MCF 10A (cell line): ENCODE measurements around the gene GPLD1. TPM values are rescaled to one million over a fixed set of nuclear protein-coding genes. Genes with fewer than 3 reads are reported as not detected.

Source experiments
- BruUV-seq: library from RNA; stranded (reverse); fragments of 400-500 nt; replicated peaks from 2 replicates; lab custom pipeline; 2021; lab: Mats Ljungman, UMichigan
- CTCF ChIA-PET: fragments of 300-600 bp; sonication (Branson Sonifier 250); formaldehyde crosslinking; extraction: SDS; loops from one replicate; lab custom pipeline; 2021; ENCODE audit warnings: antibody characterized with exemption, inconsistent platforms; lab: Yijun Ruan, JAX
- POLR2A ChIA-PET: fragments of 300-600, 350-650 bp; sonication (Branson Sonifier 250); formaldehyde crosslinking; extraction: SDS; loops from one replicate; lab custom pipeline; 2020; ENCODE audit warnings: antibody characterized with exemption, inconsistent platforms; lab: Yijun Ruan, JAX
- DNase-seq: peaks from one replicate; pipeline ENCODE4 v3.0.0-alpha.2; 2018; ENCODE audit not compliant: unreplicated experiment
- H3K27ac Mint-ChIP-seq: one replicate; pipeline ENCODE4 v1.8.0; 2022; ENCODE audit warnings: mild to moderate bottlenecking, low read depth, mixed read lengths; ENCODE audit not compliant: unreplicated experiment
- H3K27me3 Mint-ChIP-seq: one replicate; pipeline ENCODE4 v1.8.0; 2022; ENCODE audit warnings: mixed read lengths; ENCODE audit not compliant: insufficient read depth, unreplicated experiment
- H3K36me3 Mint-ChIP-seq: one replicate; pipeline ENCODE4 v1.8.0; 2022; ENCODE audit warnings: mild to moderate bottlenecking, moderate library complexity, mixed read lengths; ENCODE audit not compliant: insufficient read depth, unreplicated experiment
- H3K4me1 Mint-ChIP-seq: one replicate; pipeline ENCODE4 v1.8.0; 2022; ENCODE audit warnings: mixed read lengths; ENCODE audit not compliant: insufficient read depth, unreplicated experiment
- H3K4me3 Mint-ChIP-seq: one replicate; pipeline ENCODE4 v1.8.0; 2022; ENCODE audit warnings: mild to moderate bottlenecking, moderate library complexity, mixed read lengths; ENCODE audit not compliant: unreplicated experiment
- H3K9me3 Mint-ChIP-seq: one replicate; pipeline ENCODE4 v1.8.0; 2022; ENCODE audit warnings: mixed read lengths; ENCODE audit not compliant: unreplicated experiment
- intact Hi-C: fragments of 100-400 bp; cut with micrococcal nuclease; formaldehyde crosslinking; loops from 2 replicates; pipeline ENCODE4 v1.14.1; 2022
- total RNA-seq: library from RNA; stranded (reverse); gene quantifications from 2 replicates; pipeline ENCODE4 v1.2.3, GENCODE V29; 2022
- TF ChIP-seq, protein P1 (sequence below): fragments of 200-600 bp; IDR thresholded peaks from one replicate; pipeline ENCODE4 v1.8.0; 2022; ENCODE audit warnings: antibody characterized with exemption, mild to moderate bottlenecking; ENCODE audit not compliant: unreplicated experiment

GPLD1 gene
- total RNA-seq, 1 experiment from 2014 or later: 0.16 TPM

DNA sequence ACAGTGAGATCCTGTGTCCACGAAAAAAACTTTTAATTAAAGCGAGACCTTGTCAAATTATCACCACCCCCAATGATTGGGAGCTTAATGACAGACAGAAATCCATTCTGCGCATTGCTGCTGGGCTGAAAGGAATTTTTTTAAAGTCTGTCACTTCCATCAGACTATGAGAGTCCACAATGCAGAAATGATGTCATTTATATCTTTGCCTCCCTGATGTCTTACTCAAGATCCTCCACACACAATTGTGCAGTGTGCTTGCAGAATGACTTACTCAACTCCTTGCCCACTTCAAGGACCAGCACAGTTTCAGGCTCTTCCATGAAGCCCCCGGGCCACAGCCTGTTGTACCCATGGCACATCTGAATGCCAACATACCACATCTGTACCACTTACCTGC lies 41.0 kb downstream of the GPLD1 start:
- POLR2A ChIA-PET: no interaction called here
- Mint-ChIP-seq H3K9me3 (no peaks in the 10 kb centered on the region), H3K36me3 (no peaks in the 10 kb centered on the region), H3K27me3 (no peaks in the 10 kb centered on the region), H3K27ac (no peak overlapping the region), H3K4me3 (no peak overlapping the region), H3K4me1 (peaks cover 6% of the 10 kb centered on the region)
- no peak for DNase-seq
- no TSS peak for BruUV-seq
- TF ChIP-seq, protein P1, sequence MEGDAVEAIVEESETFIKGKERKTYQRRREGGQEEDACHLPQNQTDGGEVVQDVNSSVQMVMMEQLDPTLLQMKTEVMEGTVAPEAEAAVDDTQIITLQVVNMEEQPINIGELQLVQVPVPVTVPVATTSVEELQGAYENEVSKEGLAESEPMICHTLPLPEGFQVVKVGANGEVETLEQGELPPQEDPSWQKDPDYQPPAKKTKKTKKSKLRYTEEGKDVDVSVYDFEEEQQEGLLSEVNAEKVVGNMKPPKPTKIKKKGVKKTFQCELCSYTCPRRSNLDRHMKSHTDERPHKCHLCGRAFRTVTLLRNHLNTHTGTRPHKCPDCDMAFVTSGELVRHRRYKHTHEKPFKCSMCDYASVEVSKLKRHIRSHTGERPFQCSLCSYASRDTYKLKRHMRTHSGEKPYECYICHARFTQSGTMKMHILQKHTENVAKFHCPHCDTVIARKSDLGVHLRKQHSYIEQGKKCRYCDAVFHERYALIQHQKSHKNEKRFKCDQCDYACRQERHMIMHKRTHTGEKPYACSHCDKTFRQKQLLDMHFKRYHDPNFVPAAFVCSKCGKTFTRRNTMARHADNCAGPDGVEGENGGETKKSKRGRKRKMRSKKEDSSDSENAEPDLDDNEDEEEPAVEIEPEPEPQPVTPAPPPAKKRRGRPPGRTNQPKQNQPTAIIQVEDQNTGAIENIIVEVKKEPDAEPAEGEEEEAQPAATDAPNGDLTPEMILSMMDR: no peak
- intact Hi-C loops: no loop called here
- CTCF ChIA-PET: no interaction called here

DNA sequence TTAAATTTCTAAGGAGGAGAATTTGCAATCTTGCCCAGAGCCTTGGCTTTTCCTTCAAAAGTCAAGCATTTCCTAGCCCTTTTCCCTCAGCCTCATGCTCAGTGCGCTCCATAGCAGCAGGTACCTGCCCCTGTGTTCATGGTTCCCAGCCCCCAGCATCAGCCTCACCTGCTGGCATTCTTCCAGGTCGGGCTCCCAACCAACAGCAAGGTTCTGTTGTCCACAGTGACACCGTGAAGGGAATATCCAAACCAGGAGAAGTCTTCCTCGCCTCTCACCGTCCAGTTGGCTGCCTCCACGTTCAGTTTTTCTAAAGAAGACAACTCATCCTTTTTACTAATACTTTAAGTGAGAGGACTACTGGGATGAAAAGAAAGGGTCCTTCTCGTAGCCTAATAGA lies 42.7 kb downstream of the GPLD1 start:
- no peaks in the 10 kb centered on the region for H3K36me3 Mint-ChIP-seq
- no TSS peak for BruUV-seq
- intact Hi-C loops: no loop called here
- POLR2A ChIA-PET: interaction anchor here (0.7 kb wide), 1 partner anchor 13 kb away, joined by 3 read pairs; no protein-coding TSS in a partner anchor
- H3K4me3 Mint-ChIP-seq: no peak overlapping the region
- CTCF ChIA-PET: interaction anchor here (1.4 kb wide), 1 partner anchor 74 kb away, joined by 3 read pairs; no protein-coding TSS in a partner anchor
- H3K27me3 Mint-ChIP-seq: no peaks in the 10 kb centered on the region
- no peaks in the 10 kb centered on the region for H3K9me3 Mint-ChIP-seq
- no peak for DNase-seq
- peaks cover 6% of the 10 kb centered on the region for H3K4me1 Mint-ChIP-seq
- H3K27ac Mint-ChIP-seq: no peak overlapping the region
- TF ChIP-seq, protein P1: no peak

DNA sequence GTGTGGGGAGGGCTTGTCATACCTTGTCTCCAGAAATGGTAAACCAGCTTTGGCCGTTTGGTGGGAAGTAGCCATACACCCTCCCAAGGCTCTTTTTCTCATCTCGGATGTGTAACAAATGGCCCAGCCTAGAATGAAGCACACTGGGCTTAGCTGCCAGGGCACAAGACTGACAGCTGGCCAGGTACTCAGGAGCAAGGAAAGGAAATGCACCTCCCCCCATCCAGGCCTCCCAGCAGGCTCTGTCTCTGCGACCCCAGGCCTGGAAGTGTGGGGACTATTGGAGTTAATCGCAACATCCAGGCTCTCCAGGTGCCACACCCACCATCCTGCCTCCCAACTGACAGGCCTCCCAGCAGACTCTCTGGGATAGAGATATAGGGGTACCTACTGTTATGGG lies 43.7 kb downstream of the GPLD1 start:
- H3K27ac Mint-ChIP-seq: no peak overlapping the region
- no peaks in the 10 kb centered on the region for H3K27me3 Mint-ChIP-seq
- H3K4me3 Mint-ChIP-seq: no peak overlapping the region
- TF ChIP-seq, protein P1: no peak
- BruUV-seq: no TSS peak
- no peaks in the 10 kb centered on the region for H3K36me3 Mint-ChIP-seq
- no peak for DNase-seq
- peaks cover 6% of the 10 kb centered on the region for H3K4me1 Mint-ChIP-seq
- intact Hi-C loops: no loop called here
- no peaks in the 10 kb centered on the region for H3K9me3 Mint-ChIP-seq
- CTCF ChIA-PET: no interaction called here
- POLR2A ChIA-PET: no interaction called here

DNA sequence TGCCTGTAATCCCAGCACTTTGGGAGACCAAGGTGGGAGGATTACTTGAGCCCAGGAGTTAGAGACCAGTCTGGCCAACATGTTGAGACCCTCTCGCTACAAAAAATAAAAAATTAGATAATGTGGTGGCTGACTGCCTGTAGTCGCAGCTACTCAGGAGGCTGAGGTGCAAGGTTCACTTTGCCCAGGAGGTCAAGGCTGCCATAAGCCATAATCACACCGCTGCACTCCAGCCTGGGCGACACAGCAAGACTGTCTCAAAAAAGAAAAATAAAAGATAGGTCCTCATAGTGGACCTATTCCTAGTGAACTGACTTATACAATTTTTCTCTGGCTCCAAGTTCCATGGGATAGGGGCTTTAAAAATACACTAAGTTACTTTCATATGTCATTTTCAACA lies 44.8 kb downstream of the GPLD1 start:
- Mint-ChIP-seq H3K9me3 (no peaks in the 10 kb centered on the region), H3K27ac (no peak overlapping the region), H3K27me3 (no peaks in the 10 kb centered on the region), H3K36me3 (no peaks in the 10 kb centered on the region), H3K4me3 (no peak overlapping the region), H3K4me1 (peaks cover 6% of the 10 kb centered on the region)
- TF ChIP-seq, protein P1: no peak
- no TSS peak for BruUV-seq
- ChIA-PET POLR2A (interaction anchor here (1.4 kb wide), 1 partner anchor 9 kb away, joined by 5 read pairs; no protein-coding TSS in a partner anchor), CTCF (interaction anchor here (1.4 kb wide), 1 partner anchor 14 kb away, joined by 3 read pairs; no protein-coding TSS in a partner anchor)
- DNase-seq: no peak
- intact Hi-C loops: no loop called here
